ENCODE results near the gene BFSP1. TPM values are rescaled to one million over a fixed set of nuclear protein-coding genes. Genes with fewer than 3 reads are reported as not detected.
A peak's percentile ranks its signal among the peaks of the same experiment; 100 is the strongest.

Gene BFSP1
- 8.3 and 9.7 TPM in 2 replicates for total RNA-seq (2014; rRNA removed; shearing (Covaris generic))

- DNase-seq (ENCODE audit: low spot score) = no peak
These were observed at the start of gene BFSP1 for GRCh38 chr20:17530716-17531664. Gene BFSP1 (minus strand): TSS chr20:17531379. CDS start chr20:17531329, 50 bp downstream.

- no peak for DNase-seq (ENCODE audit: low spot score)
These were observed 49.7 kb upstream of the BFSP1 start for GRCh38 chr20:17580895-17581294.

GRCh38 chr20:17579369-17580039, 48.3 kb upstream of the BFSP1 start:
- no peak for DNase-seq (ENCODE audit: low spot score)

GRCh38 chr20:17576215-17576614, 45.0 kb upstream of the BFSP1 start:
- no peak for DNase-seq (ENCODE audit: low spot score)

GRCh38 chr20:17573463-17573862, 42.3 kb upstream of the BFSP1 start:
- no peak for DNase-seq (ENCODE audit: low spot score)

GRCh38 chr20:17572034-17572638, 41.0 kb upstream of the BFSP1 start:
- DNase-seq (ENCODE audit: low spot score) = no peak

- DNase-seq (ENCODE audit: low spot score) = no peak
These were observed 40.0 kb upstream of the BFSP1 start for GRCh38 chr20:17571153-17571527.

GRCh38 chr20:17570347-17571152, 39.4 kb upstream of the BFSP1 start:
- DNase-seq (ENCODE audit: low spot score) = peak; percentile 50

GRCh38 chr20:17569616-17570346, 38.6 kb upstream of the BFSP1 start, which contains the start of gene DSTN:
Gene DSTN (plus strand): TSS chr20:17570075. CDS start chr20:17570209, 134 bp downstream.
- DNase-seq (ENCODE audit: low spot score) = peak; percentile 92

- DNase-seq (ENCODE audit: low spot score) = peak; percentile 93
These were observed 37.9 kb upstream of the BFSP1 start for GRCh38 chr20:17568972-17569521.

- DNase-seq (ENCODE audit: low spot score) = no peak
These were observed 37.0 kb upstream of the BFSP1 start for GRCh38 chr20:17568045-17568788.

GRCh38 chr20:17566345-17566744, 35.2 kb upstream of the BFSP1 start:
- DNase-seq (ENCODE audit: low spot score) = no peak

- peak; percentile 58 for DNase-seq (ENCODE audit: low spot score)
These were observed 34.1 kb upstream of the BFSP1 start for GRCh38 chr20:17565169-17565845.

- peak; percentile 88 for DNase-seq (ENCODE audit: low spot score)
These were observed 31.7 kb upstream of the BFSP1 start for GRCh38 chr20:17562804-17563305.

- DNase-seq (ENCODE audit: low spot score) = no peak
These were observed 29.3 kb upstream of the BFSP1 start for GRCh38 chr20:17560344-17561074.

- DNase-seq (ENCODE audit: low spot score) = peak; percentile 30
These were observed 28.2 kb upstream of the BFSP1 start for GRCh38 chr20:17559338-17559737.

- DNase-seq (ENCODE audit: low spot score) = no peak
These were observed 27.7 kb upstream of the BFSP1 start for GRCh38 chr20:17558941-17559304.

Measured in A172 (cell line).